ENCODE results near the gene TSPAN4. TPM values are rescaled to one million over a fixed set of nuclear protein-coding genes. Genes with fewer than 3 reads are reported as not detected.

TSPAN4 gene
- total and polyA plus RNA-seq, 2 of the 13 experiments (the other 11 are each of a cell fraction or from before 2014, with no cell fraction given) = 31.7 to 68.3 TPM

DNA sequence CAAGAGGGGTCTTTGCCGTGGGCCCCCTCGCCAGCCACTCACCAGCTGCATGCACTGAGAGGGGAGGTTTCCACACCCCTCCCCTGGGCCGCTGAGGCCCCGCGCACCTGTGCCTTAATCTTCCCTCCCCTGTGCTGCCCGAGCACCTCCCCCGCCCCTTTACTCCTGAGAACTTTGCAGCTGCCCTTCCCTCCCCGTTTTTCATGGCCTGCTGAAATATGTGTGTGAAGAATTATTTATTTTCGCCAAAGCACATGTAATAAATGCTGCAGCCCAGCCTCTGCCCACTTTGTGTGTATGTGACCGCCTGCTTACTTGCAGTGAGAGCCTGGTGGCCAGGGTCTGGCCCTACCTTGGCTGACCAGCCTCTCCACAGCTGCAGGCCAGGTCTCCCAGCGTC lies 17.7 kb upstream of the TSPAN4 start:
- no peak for ATAC-seq
- Histone ChIP-seq H4K20me1 (ENCODE audit: insufficient read depth, low read length) (peaks cover 20% of the 10 kb centered on the region), H3K27me3 (ENCODE audit: control insufficient read depth in 1 of 2, insufficient read depth in 2 of 2, low read length in 2 of 2) (no peaks in the 10 kb centered on the region; a peak in 1 of 5 replicates), H3K4me3 (replicated peaks in 1 of 3; ENCODE audit: insufficient read depth in 1 of 3, low read depth in 2 of 3, low read length in 3 of 3) (no peak overlapping the region), H3K4me2 (ENCODE audit: low read depth, low read length) (no peak overlapping the region), H3K79me2 (ENCODE audit: insufficient read depth, low read length) (peaks cover 20% of the 10 kb centered on the region), H3K4me1 (ENCODE audit: insufficient read depth, low read length) (peaks cover 60% of the 10 kb centered on the region), H2AFZ (ENCODE audit: low read length) (no peak overlapping the region), H3K9ac (ENCODE audit: insufficient read depth, low read depth, low read length) (no peak overlapping the region), H3K36me3 (replicated peaks in 1 of 2; ENCODE audit: control insufficient read depth in 1 of 2, insufficient read depth in 2 of 2, low read length in 2 of 2) (peaks cover 8 to 22% of the 10 kb centered on the region in 2 experiments; a peak in 4 of 5 replicates), H3K9me3 (ENCODE audit: low read length) (no peaks in the 10 kb centered on the region), H3K27ac (ENCODE audit: extremely low read length, insufficient read depth, low read length) (no peak overlapping the region)
- no TSS peak for BruUV-seq (replicated peaks)
- no peak for DNase-seq (ENCODE audit: low spot score)
- TF ChIP-seq E2F1 (CRISPR knock-in tag; IDR thresholded peaks at IDR 0.05) = no peak
- TF ChIP-seq PAF1 (CRISPR knock-in tag; IDR thresholded peaks at IDR 0.05) = no peak
- TF ChIP-seq ZNF44 (CRISPR knock-in tag; IDR thresholded peaks at IDR 0.05) = no peak
- TF ChIP-seq FOXO1 (CRISPR knock-in tag; IDR thresholded peaks at IDR 0.05) = no peak
- no peak for TF ChIP-seq ZNF576 (CRISPR knock-in tag; IDR thresholded peaks at IDR 0.05)
- no peak for TF ChIP-seq ESRRA (CRISPR knock-in tag; IDR thresholded peaks at IDR 0.05; ENCODE audit: low read depth)
- no peak for TF ChIP-seq ZNF143 (CRISPR knock-in tag; IDR thresholded peaks at IDR 0.05)
- TF ChIP-seq, protein P1, sequence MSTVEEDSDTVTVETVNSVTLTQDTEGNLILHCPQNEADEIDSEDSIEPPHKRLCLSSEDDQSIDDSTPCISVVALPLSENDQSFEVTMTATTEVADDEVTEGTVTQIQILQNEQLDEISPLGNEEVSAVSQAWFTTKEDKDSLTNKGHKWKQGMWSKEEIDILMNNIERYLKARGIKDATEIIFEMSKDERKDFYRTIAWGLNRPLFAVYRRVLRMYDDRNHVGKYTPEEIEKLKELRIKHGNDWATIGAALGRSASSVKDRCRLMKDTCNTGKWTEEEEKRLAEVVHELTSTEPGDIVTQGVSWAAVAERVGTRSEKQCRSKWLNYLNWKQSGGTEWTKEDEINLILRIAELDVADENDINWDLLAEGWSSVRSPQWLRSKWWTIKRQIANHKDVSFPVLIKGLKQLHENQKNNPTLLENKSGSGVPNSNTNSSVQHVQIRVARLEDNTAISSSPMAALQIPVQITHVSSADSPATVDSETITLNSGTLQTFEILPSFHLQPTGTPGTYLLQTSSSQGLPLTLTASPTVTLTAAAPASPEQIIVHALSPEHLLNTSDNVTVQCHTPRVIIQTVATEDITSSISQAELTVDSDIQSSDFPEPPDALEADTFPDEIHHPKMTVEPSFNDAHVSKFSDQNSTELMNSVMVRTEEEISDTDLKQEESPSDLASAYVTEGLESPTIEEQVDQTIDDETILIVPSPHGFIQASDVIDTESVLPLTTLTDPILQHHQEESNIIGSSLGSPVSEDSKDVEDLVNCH (CRISPR knock-in tag; IDR thresholded peaks at IDR 0.05) = no peak
- TF ChIP-seq ZFP36L1 (CRISPR knock-in tag; IDR thresholded peaks at IDR 0.05) = no peak
- TF ChIP-seq CTCF (CRISPR knock-in tag; IDR thresholded peaks at IDR 0.05) = no peak
- TF ChIP-seq MTERF4 (CRISPR knock-in tag; IDR thresholded peaks at IDR 0.05) = no peak
- TF ChIP-seq, protein P2, sequence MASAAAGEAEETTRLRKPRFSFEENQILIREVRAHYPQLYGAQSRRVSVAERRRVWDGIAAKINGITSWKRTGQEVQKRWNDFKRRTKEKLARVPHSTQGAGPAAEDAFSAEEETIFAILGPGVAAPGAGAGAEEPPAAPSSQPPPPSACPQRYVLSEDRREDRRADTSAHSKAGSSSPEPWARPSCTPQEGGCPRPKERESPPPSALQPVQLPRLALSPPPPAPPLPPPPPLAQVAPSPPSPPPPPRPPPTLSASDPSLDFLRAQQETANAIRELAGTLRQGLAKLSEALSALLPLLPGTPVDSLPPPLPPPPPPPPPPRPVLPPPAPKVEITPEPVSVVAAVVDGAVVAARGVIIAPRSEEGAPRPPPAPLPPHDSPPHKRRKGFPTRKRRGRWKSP (CRISPR knock-in tag; IDR thresholded peaks at IDR 0.05) = no peak
- no peak for TF ChIP-seq NR2C2 (CRISPR knock-in tag; IDR thresholded peaks at IDR 0.05; ENCODE audit: borderline replicate concordance)
- in situ Hi-C loops (cut with HindIII; ENCODE audit: extremely low pct_ligation_motif_present, low pct_unique_long_range_greater_than_20kb) = no loop called here
- FAIRE-seq = no peak
- intact Hi-C loops (cut with micrococcal nuclease; ENCODE audit: unreplicated experiment) = no loop called here
- WGBS (ENCODE audit: low lambda C conversion rate) = 90% methylated on average over 9 of the region's 11 CpGs
- ChIA-PET CTCF (ENCODE audit: low intra/inter-chr PET ratio, low total read pairs) (no interaction called here), POLR2A (interaction anchor here (1.1 to 11.6 kb wide), 3 partner anchors 16 to 118 kb away, joined by 3 to 141 read pairs (median 5); partner anchors contain the start of genes EPS8L2, POLR2L, RPLP2 and TSPAN4)
